Astrocyte (in vitro differentiated cells and primary cell): ENCODE measurements around the gene NDUFB11.

ENCODE experiments used
- EZH2 ChIP-seq: IDR thresholded peaks from 2 replicates; pipeline ENCODE4 v1.6.1; 2012; ENCODE audit warnings: mild to moderate bottlenecking, low read length, inconsistent platforms; ENCODE audit not compliant: insufficient read depth
- TF ChIP-seq, protein P1 (sequence below): IDR thresholded peaks from 2 replicates; pipeline ENCODE4 v1.5.1; 2011; ENCODE audit warnings: low read depth, mild to moderate bottlenecking, inconsistent platforms, low read length, moderate library complexity; ENCODE audit not compliant: insufficient read depth

- no peak for TF ChIP-seq EZH2
- TF ChIP-seq, protein P1, sequence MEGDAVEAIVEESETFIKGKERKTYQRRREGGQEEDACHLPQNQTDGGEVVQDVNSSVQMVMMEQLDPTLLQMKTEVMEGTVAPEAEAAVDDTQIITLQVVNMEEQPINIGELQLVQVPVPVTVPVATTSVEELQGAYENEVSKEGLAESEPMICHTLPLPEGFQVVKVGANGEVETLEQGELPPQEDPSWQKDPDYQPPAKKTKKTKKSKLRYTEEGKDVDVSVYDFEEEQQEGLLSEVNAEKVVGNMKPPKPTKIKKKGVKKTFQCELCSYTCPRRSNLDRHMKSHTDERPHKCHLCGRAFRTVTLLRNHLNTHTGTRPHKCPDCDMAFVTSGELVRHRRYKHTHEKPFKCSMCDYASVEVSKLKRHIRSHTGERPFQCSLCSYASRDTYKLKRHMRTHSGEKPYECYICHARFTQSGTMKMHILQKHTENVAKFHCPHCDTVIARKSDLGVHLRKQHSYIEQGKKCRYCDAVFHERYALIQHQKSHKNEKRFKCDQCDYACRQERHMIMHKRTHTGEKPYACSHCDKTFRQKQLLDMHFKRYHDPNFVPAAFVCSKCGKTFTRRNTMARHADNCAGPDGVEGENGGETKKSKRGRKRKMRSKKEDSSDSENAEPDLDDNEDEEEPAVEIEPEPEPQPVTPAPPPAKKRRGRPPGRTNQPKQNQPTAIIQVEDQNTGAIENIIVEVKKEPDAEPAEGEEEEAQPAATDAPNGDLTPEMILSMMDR = no peak
Observed at GRCh38 chrX:47174846-47175587, 30.5 kb upstream of the NDUFB11 start.
